Ishikawa (cell line): ENCODE data around the gene APC2.

Source experiments
- CEBPB ChIP-seq: IDR thresholded peaks from 2 replicates; pipeline ENCODE4 v1.6.1; 2012
- CREB1 ChIP-seq: IDR thresholded peaks from 2 replicates; pipeline ENCODE4 v1.6.1; 2012; ENCODE audit warnings: low read depth
- EP300 ChIP-seq: IDR thresholded peaks from 2 replicates; pipeline ENCODE4 v1.6.1; 2012; ENCODE audit warnings: borderline replicate concordance
- FOXM1 ChIP-seq: IDR thresholded peaks from 2 replicates; pipeline ENCODE4 v1.6.1; 2012; ENCODE audit warnings: low read depth, borderline replicate concordance
- TAF1 ChIP-seq: IDR thresholded peaks from 2 replicates; pipeline ENCODE4 v1.6.1; 2012; ENCODE audit warnings: low read depth, mild to moderate bottlenecking
- TEAD4 ChIP-seq: IDR thresholded peaks from 2 replicates; pipeline ENCODE4 v1.6.1; 2012
- TF ChIP-seq, protein P1 (sequence below): IDR thresholded peaks from 2 replicates; pipeline ENCODE4 v1.6.1; 2012

DNA sequence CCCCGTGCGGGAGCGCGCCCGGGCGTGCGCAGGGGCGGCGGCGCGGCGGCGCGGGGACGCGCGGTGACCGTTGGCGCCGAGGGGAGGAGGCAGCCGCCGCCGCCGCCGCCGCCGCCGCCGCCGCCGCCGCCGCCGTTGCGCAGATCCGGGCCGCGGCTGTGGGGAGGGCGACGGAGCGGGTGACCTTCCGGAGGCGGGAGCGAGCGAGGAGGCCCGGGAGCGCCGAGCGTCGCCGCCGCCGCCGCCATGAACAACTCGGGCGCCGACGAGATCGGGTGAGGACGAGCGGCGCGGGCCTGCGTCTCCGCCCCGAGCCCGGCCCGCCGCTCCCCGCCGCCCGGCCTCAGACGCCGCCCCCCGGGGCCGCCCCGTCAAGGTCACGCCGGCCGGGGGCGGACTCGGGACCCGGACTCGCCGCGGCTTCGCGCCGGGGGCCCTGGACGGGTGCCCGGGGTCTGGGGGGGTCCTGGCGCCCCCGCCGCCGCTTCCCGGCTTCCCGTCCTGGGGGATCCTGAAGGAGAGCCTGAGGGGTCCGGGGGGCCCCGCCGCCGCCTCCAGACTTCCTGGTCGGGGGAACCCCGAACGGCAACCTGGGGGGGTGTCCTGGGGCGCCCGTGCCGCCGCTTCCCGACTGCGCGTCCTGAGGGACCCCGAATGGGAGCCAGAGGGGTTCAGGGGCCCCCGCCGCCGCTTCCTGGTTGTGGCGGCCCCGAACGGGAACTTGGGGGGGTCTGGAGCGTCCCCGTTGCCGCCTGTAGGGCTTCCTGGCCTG is 42.2 kb upstream of the APC2 start, which contains the start of gene DAZAP1:
- TF ChIP-seq CEBPB (no peak), EP300 (no peak; the same call in 1 of the 2 replicates), FOXM1 (no peak), TAF1 (peak; percentile 0; the same call in 1 of the 2 replicates), TEAD4 (no peak), CREB1 (no peak)
- TF ChIP-seq, protein P1, sequence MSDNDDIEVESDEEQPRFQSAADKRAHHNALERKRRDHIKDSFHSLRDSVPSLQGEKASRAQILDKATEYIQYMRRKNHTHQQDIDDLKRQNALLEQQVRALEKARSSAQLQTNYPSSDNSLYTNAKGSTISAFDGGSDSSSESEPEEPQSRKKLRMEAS = no peak
